Stimulated activated CD8-positive, alpha-beta memory T cell treated with anti-CD3 and anti-CD28 coated beads, Interleukin-4, amount 100 ng/mL, for 24 hours (primary cell): ENCODE data around the gene DNTTIP2.
"Not testable (repeated sequence)": the region's sequence is repeated elsewhere in the genome, so short reads cannot be mapped to it uniquely, and the experiment has no call there.

Experiments used
- DNase-seq: peaks from one replicate; pipeline ENCODE4 v3.0.0-alpha.2; 2020; ENCODE audit warnings: low read depth

Gene DNTTIP2

GRCh38 chr1:93874025-93874651 lies 4.9 kb downstream of the DNTTIP2 start:
- no peak for DNase-seq

GRCh38 chr1:93871366-93871765 lies 7.6 kb downstream of the DNTTIP2 start:
- no peak for DNase-seq

- no peak for DNase-seq
Observed at GRCh38 chr1:93869653-93870052, 9.4 kb downstream of the DNTTIP2 start.

DNA sequence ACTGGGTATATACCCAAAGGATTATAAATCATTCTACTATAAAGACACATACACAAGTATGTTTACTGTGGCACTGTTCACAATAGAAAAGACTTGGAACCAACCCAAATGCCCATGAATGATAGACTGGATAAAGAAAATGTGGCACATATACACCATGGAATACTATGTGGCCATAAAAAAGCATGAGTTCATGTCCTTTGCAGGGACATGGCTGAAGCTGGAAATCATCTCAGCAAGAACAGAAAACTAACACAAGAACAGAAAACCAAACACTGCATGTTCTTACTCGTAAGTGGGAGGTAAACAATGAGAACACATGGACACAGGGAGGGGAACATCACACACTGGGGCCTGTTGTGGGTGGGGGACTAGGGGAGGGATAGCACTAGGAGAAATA lies 10.5 kb downstream of the DNTTIP2 start:
- not testable (repeated sequence) for DNase-seq

DNA sequence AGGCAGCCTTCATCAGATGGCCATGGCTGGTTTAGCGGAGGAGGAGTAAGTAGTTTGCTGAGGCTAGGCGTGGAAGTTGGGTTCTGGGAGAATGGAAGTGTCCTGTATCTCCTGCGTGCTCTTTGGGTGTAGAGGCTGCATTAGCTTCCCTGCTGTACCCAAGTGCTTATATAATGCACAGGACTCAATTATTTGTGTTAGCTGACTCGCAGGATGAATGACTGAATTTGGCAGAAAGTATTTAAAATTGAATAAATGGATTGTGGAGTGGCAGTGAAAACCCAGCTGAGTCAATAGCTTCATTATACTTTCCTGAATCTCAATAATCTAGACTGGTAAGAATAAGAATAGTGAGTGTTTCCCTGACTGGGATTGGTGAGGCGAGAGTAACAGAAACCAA lies 13.8 kb downstream of the DNTTIP2 start:
- no peak for DNase-seq

- DNase-seq: no peak
Observed at GRCh38 chr1:93864175-93864574, 14.8 kb downstream of the DNTTIP2 start.

DNA sequence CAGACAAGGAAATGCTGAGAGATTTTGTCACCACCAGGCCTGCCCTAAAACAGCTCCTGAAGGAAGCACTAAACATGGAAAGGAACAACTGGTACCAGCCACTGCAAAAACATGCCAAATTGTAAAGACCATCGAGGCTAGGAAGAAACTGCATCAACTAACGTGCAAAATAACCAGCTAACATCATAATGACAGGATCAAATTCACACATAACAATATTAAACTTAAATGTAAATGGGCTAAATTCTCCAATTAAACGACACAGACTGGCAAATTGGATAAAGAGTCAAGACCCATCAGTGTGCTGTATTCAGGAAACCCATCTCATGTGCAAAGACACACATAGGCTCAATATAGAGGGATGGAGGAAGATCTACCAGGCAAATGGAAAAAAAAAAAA lies 21.4 kb downstream of the DNTTIP2 start:
- DNase-seq: not testable (repeated sequence)

DNA sequence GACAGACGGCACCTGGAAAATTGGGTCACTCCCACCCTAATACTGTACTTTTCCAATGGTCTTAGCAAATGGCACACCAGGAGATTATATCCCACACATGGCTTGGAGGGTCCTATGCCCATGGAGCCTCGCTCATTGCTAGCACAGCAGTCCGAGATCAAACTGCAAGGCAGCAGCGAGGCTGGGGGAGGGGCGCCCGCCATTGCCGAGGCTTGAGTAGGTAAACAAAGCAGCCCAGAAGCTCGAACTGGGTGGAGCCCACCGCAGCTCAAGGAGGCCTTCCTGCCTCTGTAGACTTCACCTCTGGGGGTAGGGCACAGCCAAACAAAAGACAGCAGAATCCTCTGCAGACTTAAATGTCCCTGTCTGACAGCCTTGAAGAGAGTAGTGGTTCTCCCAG lies 23.0 kb downstream of the DNTTIP2 start:
- not testable (repeated sequence) for DNase-seq

DNA sequence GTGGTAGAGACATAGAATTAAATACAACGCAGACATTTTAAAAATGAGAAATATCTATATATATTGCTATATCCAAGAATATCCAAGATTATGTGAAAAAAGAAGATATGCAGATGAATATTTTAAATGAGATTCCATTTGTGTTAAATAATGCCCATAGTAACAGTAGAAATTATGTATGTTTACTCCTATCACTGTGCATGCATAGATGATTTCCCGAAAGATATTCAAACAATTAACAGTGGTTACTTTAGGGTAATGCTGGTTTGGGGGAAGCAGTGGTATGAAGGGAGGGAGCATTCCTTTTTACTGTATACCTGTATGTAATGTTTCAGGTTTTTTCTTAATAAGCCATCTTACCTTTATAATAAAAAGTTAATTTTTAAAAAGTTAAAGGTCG lies 25.1 kb downstream of the DNTTIP2 start:
- no peak for DNase-seq

DNA sequence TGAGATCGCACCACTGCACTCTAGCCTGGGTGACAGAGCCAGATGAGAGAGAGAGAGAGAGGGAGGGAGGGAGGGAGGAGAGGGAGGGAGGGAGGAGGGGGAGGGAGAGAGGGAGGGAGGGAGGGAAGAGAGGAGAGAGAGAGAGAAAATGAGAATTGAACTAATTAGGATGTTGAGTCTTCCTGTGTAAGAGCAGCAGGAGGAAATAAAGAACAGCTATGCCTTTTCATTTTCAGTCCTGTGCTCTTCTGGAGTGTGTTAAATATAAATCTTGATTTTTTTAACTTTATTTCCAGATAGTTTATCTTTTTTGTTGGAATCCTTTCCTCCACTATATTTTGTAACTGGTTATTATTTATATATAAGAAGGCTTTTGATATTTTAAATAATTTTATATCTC lies 27.1 kb downstream of the DNTTIP2 start:
- no peak for DNase-seq

DNA sequence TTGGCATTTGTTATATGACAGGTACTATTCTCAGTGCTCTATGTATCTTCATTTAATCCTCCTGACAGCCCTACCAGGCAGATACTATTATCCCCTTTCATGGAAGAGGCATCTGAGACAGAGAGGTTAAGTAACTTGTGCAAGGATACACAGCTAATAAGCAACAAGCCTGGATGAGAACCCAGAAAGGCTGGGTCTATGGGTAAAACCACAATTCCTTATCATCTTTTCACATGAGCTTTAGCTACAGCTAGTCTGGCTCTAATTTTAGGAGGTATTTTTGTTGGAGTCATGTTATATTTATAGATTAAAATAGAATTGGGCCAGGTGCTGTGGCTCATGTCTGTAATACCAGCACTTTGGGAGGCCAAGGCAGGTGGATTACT lies 27.7 kb downstream of the DNTTIP2 start:
- no peak for DNase-seq

- peak; percentile 40 for DNase-seq
Observed at GRCh38 chr1:93850687-93851326, 28.2 kb downstream of the DNTTIP2 start.

DNA sequence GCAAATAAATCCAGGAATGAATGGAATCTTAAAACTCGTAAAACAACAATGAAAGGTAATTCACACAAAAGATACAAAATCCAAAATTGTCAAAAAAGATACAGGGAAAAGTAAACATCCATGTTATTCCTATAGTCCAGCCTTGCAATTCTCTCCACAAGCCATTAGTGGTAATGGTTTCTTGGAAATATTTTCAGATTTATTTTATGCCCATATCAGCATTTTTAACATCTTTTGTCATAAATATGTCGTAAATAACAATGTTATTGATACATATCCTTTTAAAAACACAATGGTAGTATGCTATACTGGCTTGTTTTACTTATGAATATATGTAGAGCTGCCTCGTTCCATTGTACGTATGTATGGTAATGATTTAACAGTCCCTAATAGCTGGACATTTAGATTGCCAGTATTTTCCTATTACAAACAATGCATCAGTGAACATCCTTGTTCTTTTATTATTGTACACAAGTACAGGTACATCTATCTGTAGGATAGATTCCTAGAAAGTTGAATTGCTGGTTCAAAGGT lies 30.6 kb downstream of the DNTTIP2 start:
- DNase-seq: no peak

DNA sequence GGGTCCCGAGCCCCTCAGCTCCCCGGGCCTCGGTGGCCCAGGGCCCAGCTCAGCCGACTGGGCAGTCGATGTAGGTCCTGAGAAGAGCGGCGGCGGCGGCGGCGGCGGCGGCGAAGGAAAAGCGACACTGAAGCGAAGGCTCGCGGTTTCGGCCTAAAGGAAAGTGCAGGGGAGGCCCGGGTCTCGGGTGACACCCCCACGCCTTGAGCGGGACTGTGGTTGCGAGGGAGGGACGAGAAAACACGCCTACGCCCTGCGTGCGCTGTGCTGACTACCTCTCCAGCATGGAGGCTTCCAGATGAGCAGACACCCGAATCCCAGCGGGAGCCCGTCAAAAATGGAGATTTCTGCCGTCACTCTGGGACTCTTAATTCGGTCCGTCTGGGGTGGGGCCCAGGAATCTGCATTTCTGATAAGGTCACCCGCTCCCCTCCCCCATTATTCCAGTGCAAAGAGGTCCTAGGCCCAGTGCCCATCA lies 31.2 kb downstream of the DNTTIP2 start:
- DNase-seq: peak; percentile 38

GRCh38 chr1:93846992-93847810 lies 31.8 kb downstream of the DNTTIP2 start:
- peak; percentile 73 for DNase-seq

DNA sequence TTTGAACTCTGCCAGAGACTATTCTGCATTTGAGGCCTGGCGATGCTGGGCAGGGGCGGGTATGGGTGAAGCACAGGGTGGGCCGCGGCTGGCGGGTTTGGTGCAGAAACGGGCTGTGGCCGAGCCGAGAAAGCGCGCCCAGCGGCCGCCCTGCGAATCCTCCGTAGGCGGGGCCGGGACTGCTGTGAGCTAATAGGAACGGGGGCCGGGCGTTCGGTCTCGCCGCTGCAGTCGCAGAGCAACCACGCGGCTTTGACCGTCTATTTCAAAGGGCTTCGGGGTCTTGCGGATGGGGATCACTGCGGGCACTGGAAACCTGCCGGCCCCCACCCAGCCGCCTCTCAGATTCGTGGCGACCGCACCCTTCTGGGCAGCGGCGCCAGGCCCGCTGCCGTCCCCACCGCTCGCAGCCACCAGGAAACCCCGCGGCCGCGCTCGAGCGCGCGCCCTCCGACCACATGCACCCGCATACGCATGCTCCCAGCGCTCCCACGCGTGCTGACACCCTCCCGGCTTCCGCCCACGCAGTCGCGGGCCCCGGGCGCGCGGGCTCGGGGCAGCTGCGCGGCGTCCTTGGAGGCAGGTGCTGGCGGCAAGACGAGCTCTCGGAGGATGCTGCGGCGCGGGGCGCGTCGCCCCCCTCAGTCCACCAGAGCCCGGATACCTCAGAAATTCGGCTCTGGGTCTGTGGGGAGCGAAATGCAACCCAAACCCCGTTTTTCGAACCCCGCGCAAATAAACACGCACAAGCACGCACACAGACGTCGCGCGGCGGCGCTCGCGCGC lies 32.6 kb downstream of the DNTTIP2 start:
- DNase-seq: peak; percentile 72

GRCh38 chr1:93845538-93846205 lies 33.3 kb downstream of the DNTTIP2 start:
- no peak for DNase-seq

DNA sequence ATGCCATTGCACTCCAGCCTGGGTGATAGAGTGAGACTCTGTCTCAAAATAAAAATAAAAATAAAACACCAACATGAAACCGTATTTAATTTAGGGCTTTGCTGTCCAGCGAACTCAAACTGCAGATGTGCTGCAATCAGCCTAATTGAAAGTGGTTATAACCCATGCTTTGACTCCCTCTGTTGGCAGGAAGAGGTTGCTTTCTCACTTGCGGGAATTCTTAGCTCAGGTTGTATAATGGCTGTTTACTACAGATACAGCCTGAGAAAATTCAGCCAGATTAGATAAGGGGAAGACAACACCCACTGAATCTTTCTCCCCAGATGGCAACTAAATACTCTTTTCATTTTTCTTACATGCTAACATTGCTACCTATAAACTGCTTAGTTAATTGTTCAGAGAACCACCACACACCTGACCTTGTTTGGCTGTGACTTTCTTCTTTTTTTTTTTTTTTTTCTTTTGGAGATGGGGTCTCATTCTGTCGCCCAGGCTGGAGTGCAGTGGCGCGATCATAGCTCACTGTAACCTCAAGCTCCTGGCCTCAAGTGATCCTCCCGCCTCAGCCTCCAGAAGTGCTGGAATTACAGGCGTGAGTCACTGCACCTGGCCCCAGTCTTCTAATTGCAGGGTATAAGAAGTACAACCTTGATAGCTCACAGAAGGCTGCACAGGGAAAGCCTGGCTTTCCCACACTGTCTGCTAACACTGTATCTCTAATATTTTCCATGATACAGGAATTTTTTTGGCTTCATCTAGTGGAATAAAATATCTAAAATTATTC lies 34.6 kb downstream of the DNTTIP2 start:
- no peak for DNase-seq

DNA sequence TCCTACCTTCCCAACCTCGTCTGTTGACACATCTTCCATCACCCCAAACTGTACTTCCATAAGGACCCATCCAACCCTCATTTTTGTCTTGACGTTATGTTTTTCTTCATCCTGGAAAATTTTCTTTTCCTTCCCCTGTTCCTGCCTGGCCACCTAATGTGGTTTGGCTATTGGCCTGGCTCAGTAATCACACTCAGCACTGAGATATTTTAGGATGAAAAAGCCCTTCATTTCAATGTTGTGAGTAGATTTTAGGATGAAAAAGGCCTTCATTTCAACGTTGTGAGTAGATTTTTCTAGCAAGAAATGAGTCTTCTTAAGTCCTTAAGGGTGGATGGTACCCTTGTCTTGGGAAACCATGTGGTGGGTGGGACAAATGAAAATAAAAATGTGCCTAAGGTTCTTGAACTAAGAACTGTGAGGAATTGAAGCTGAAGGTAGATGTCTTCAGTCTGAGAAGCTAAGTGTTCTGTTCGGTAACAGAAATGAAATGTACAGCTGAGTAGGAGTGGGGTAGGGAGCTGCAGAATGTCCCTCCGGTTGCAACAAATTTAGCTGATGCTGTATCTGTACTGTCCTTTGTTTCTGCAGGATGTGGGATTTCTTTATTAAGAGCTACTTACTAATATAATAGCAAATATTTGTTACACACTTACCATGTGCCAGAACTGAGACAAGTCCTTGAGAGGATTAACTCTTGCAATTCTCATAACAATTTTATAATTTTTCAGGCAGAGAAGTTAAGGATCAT lies 36.1 kb downstream of the DNTTIP2 start:
- DNase-seq: no peak

- DNase-seq: no peak
Observed at GRCh38 chr1:93841771-93842170, 37.2 kb downstream of the DNTTIP2 start.
